DND-41 (cell line): ENCODE data around the gene RHOG.

ENCODE experiments used
- ATAC-seq: fragments of 200-7000 bp; cut with Tn5 transposase; 3 replicates; pipeline ENCODE4 v1.9.1; 2021; ENCODE audit warnings: low read depth; ENCODE audit not compliant: insufficient read depth
- DNase-seq: peaks from one replicate; pipeline ENCODE4 v3.0.0-alpha.2; 2020
- H2AFZ ChIP-seq: 2 replicates; pipeline ENCODE4 v1.6.0; 2012; ENCODE audit warnings: low read depth, low read length
- H3K27ac ChIP-seq: 2 replicates; pipeline ENCODE4 v1.5.1; 2012; ENCODE audit warnings: low read length, inconsistent platforms
- H3K27me3 ChIP-seq: fragments of 200-600 bp; sonication (generic); 2 replicates; pipeline ENCODE4 v1.6.0; 2012; ENCODE audit warnings: low read length, mild to moderate bottlenecking, inconsistent platforms; ENCODE audit not compliant: insufficient read depth, poor library complexity
- H3K36me3 ChIP-seq: 2 replicates; pipeline ENCODE4 v1.5.1; 2012; ENCODE audit warnings: low read length, inconsistent platforms; ENCODE audit not compliant: insufficient read depth
- H3K4me1 ChIP-seq: 2 replicates; pipeline ENCODE4 v1.5.1; 2012; ENCODE audit warnings: mild to moderate bottlenecking, low read length; ENCODE audit not compliant: insufficient read depth
- H3K4me2 ChIP-seq: 2 replicates; pipeline ENCODE4 v1.6.0; 2012; ENCODE audit warnings: mild to moderate bottlenecking, moderate library complexity, low read length, inconsistent platforms; ENCODE audit not compliant: insufficient read depth
- H3K4me3 ChIP-seq, 2 experiments: fragments of 200-600 bp in 1 of 2; shearing (Covaris generic) in 1 of 2; 2 replicates each; pipeline ENCODE4 v1.5.1; 2012 to 2016; ENCODE audit warnings: inconsistent platforms in 2 of 2, low read length in 2 of 2, mild to moderate bottlenecking in 2 of 2, low read depth in 1 of 2, moderate library complexity in 1 of 2
- H3K79me2 ChIP-seq: 2 replicates; pipeline ENCODE4 v1.6.0; 2012; ENCODE audit warnings: low read length, inconsistent platforms; ENCODE audit not compliant: insufficient read depth
- H3K9ac ChIP-seq: 2 replicates; pipeline ENCODE4 v1.6.0; 2012; ENCODE audit warnings: low read depth, mild to moderate bottlenecking, inconsistent platforms, low read length, moderate library complexity
- H3K9me3 ChIP-seq: 2 replicates; pipeline ENCODE4 v1.5.1; 2012; ENCODE audit warnings: low read length, moderate library complexity, mild to moderate bottlenecking, inconsistent platforms; ENCODE audit not compliant: insufficient read depth, severe bottlenecking
- H4K20me1 ChIP-seq: 2 replicates; pipeline ENCODE4 v1.6.0; 2012; ENCODE audit warnings: low read length; ENCODE audit not compliant: insufficient read depth
- CTCF ChIP-seq: IDR thresholded peaks from 2 replicates; pipeline ENCODE4 v1.5.1; 2012; ENCODE audit warnings: borderline replicate concordance, low read length, moderate library complexity, mild to moderate bottlenecking; ENCODE audit not compliant: poor library complexity, severe bottlenecking; ENCODE audit errors: extremely low read depth
- EZH2 ChIP-seq: IDR thresholded peaks from 3 replicates; pipeline ENCODE4 v1.6.1; 2012; ENCODE audit warnings: borderline replicate concordance, low read depth, mild to moderate bottlenecking, moderate library complexity, low read length, inconsistent platforms; ENCODE audit not compliant: severe bottlenecking

RHOG gene

GRCh38 chr11:3833449-3833848 is 7.3 kb downstream of the RHOG start:
- DNase-seq (no peak), ATAC-seq (no peak)
- no peak overlapping the region for H3K9ac ChIP-seq
- TF ChIP-seq EZH2 (no peak), CTCF (no peak)
- 0 out of 2 replicates have a peak overlapping the region, but pooled peaks have one; percentile 11 for H3K27ac ChIP-seq
- H3K4me2 ChIP-seq, result no peak overlapping the region
- peaks cover 89% of the 10 kb centered on the region for H3K79me2 ChIP-seq
- peaks cover 64% of the 10 kb centered on the region for H3K36me3 ChIP-seq
- peaks cover 36% of the 10 kb centered on the region for H3K4me1 ChIP-seq
- H3K9me3 ChIP-seq, result no peaks in the 10 kb centered on the region
- H3K4me3 ChIP-seq, result no peak overlapping the region
- no peak overlapping the region for H2AFZ ChIP-seq
- no peaks in the 10 kb centered on the region for H3K27me3 ChIP-seq
- peaks cover 74% of the 10 kb centered on the region for H4K20me1 ChIP-seq

- Histone ChIP-seq H3K36me3 (peaks cover 70% of the 10 kb centered on the region), H3K27ac (no peak overlapping the region), H3K79me2 (peaks cover 87% of the 10 kb centered on the region)
Observed at GRCh38 chr11:3832816-3833215, 7.9 kb downstream of the RHOG start.

GRCh38 chr11:3831378-3832239 is 9.2 kb downstream of the RHOG start:
- Histone ChIP-seq H3K4me2 (no peak overlapping the region), H3K4me1 (peaks cover 18% of the 10 kb centered on the region; the same call in 1 of the 2 replicates), H3K79me2 (peaks cover 75% of the 10 kb centered on the region), H3K4me3 (no peak overlapping the region), H3K27ac (no peak overlapping the region), H3K9ac (no peak overlapping the region), H3K36me3 (peaks cover 82% of the 10 kb centered on the region), H3K9me3 (no peaks in the 10 kb centered on the region), H3K27me3 (no peaks in the 10 kb centered on the region), H2AFZ (no peak overlapping the region), H4K20me1 (peaks cover 76% of the 10 kb centered on the region)
- ATAC-seq, result no peak
- DNase-seq, result no peak
- TF ChIP-seq EZH2, result no peak
- no peak for TF ChIP-seq CTCF

More at GRCh38 chr11:3832816-3833215, 7.9 kb downstream of the RHOG start:
- no peaks in the 10 kb centered on the region for H3K9me3 ChIP-seq
- no peak overlapping the region for H3K9ac ChIP-seq
- H3K4me1 ChIP-seq, result peaks cover 29% of the 10 kb centered on the region
- H2AFZ ChIP-seq, result no peak overlapping the region
- DNase-seq, result no peak
- H3K27me3 ChIP-seq, result no peaks in the 10 kb centered on the region
- TF ChIP-seq CTCF (no peak), EZH2 (no peak)
- H3K4me2 ChIP-seq, result no peak overlapping the region
- H4K20me1 ChIP-seq, result peaks cover 73% of the 10 kb centered on the region
- ATAC-seq, result no peak
- H3K4me3 ChIP-seq, result no peak overlapping the region
